NCI-H1930 (cell line): Measurements from ENCODE around the gene DPYSL4.

Experiments
- DNase-seq, 2 experiments: peaks; one replicate each; lab custom pipeline; 2025; lab: John Stamatoyannopoulos, UW

Gene DPYSL4

DNA sequence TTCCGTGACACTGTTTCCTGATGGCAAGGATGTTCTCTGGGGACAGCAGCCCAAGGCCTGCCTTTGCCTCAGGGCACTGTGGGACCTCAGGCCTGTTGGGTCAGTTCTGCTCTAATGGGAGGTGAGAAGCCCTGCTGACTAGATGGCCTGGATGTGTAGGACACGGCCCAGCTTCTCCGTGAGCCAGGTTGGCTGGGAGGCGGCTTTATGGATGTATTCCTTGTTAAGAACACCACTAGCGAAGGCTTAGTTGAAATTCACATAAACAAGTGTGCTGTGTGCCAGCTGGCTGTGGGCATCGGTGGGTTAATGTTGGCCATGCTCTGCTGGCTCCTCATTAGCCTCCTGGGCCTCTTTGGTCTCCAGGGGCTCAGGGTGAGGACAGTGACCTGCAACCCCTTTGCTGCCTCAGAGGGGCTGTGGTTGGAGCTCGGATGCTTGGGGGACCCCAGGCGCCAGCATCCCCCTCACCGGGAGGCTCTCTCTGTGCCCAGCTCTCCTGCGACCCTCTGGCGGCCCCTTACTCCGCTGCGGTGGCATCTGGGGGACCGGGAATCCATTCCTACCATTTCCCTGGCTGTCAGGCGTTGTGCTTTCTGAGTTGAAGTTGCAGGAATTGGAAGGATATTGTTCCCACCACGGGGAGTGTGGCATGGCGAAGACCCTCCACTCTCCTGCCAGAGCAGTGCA, 22.8 kb upstream of the DPYSL4 start:
- no peak for DNase-seq

DNA sequence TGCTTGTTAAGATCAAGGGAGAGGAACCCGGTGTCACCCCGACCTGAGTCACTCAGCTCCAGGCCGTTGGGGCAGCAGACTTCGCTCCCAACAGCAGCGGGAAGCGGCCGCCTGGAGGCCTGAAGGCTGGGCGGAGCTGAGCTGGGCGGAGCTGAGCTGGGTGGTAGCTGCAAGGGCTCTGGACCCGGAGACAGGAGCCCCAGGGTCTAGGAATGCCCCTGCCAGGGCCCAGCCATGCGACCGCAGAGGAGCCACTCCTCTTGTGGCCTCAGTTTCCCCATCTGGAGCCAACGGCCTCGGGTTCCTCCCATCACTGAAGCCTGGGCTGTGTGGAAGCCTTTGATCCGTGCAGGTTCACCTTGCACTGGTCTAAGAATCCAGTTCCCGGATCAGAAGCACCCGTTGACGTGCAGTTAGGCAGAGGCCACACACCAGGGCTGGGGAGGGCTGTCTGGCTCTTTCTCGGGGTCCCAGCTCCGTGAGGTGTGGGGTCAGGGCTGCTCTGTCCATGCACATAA, 21.9 kb upstream of the DPYSL4 start:
- no peak for DNase-seq

DNA sequence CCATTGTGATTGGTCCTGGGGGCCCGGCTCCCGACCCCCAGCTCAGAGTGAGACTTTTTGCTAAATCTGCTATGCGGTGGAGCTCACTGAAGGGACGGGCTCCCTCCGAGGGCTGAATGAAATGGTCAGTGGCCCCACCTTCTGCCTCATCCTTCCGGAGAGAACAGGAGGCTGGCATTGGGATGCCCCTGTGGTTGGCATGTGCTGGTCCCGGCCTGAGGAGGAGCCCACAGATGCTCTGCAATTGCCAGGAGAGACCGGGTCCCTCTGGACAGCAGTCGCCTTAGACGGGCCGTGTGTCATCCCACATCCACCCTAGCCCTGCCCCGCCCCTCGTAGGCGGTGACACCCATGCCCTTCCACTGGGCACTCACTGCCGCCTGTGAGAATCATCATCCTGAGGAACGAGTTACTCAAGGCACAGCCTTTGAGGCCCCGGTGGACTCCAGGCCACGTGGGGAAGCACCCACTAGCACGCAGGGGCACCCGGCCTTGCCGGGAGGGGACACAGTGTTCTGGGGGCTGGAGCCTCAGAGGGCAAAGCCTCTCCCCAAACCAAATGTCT, 21.2 kb upstream of the DPYSL4 start:
- DNase-seq = no peak

DNA sequence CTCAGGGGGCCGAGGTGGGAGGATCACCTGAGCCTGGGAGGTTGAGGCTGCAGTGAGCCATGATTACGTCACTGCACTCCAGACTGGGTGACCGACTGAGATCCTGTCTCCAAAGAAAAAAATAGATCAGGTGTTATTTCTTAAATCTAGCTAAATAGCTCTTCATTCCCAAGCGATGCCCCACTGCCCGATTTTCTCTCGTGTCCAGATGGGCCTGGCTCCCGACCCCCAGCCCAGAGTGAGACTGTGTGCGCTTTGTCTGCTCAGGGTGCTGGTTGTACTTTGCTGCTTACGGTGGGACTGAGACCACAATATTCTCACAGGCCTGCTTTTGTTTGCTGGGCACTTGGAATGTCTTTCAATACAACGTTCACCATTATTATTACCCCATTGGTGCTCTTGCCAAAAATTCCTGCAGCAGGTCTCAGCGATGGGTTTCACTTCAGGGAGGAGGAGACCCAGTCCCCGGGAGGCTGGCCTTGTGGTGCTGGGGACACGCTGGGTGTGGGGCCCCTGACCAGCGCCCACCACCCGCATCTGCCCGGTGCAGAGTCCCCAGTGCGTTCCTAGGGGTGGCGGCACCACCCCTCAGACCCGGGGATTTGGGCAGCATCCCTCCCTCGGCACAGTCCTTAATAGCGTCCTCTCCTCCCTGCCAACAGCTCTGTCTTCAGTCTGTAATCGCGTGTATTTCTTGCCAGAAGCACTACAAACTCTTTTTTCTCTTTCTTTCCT, 20.4 kb upstream of the DPYSL4 start:
- no peak for DNase-seq

DNA sequence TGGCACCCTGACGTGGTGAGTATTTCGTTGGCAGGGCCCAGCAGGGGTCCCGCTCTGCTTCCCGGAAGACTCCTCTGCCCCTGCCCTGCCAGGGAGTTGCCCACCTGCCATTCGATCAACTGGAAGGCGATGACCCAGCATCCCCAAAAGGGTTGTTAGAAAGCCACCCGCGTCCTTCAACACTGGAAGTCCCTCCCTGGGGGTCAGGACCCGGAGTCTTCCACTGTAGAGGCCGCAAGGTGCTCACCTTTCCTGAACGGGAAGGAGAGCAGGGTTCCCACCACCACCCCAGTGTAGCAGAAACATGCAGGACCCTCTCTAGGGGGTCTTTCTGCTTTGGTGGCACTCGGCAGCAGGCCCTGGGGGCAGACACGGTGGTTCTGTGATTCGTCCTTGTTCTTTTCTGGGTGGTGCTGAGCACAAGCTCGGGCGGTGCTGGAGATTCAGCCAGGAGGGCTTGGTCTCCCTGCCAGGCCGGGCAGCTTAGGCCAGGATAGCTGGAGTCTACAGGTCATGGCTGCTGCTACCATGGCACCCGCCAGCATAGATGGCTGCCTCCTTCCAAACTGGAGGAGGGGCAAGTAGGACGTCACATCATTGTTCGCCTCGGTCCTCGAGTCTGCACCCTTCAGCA, 19.6 kb upstream of the DPYSL4 start:
- no peak for DNase-seq

DNA sequence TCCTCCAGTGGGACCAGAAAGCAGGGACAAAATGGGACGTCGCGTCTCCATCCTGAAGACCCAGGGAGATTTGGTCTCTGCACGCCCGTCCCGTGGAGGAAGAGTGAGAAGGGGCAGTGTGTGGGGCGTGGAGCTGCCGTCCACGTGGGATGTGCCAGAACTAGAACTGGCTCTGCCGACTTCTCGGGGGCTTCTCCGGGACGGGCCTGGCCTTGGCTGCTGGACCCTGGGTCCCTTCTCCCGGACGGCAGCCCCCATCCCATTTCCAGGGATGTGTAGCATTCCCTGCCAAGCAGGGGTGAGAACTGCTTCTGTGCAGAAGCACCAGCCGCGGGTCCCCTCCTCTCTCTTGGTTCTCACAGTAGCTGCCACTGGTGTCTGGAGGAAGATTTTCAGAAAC, 18.8 kb upstream of the DPYSL4 start:
- DNase-seq = no peak

DNA sequence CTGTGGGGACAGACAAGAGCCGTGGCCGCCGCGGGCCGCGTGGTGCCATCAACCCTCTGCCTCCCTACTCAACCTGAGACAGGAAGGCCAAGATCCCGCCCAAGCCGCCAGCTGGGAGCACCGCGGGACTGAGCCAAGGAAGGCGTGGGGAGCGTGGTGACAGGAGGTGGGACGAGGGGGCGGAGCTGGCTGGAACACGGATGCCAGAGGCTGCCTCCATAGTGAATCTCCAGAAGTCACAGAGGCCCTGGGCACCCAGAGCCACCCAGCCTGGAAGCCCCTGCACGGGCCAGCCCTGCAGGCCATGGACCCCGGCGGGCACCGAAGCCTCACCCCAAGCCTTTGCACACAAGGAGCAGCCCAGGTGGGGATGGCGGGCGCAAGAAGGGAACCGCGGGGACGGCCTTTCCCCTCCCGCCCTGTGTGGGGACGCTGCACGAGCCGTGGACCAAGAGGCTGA, 18.1 kb upstream of the DPYSL4 start:
- no peak for DNase-seq

DNA sequence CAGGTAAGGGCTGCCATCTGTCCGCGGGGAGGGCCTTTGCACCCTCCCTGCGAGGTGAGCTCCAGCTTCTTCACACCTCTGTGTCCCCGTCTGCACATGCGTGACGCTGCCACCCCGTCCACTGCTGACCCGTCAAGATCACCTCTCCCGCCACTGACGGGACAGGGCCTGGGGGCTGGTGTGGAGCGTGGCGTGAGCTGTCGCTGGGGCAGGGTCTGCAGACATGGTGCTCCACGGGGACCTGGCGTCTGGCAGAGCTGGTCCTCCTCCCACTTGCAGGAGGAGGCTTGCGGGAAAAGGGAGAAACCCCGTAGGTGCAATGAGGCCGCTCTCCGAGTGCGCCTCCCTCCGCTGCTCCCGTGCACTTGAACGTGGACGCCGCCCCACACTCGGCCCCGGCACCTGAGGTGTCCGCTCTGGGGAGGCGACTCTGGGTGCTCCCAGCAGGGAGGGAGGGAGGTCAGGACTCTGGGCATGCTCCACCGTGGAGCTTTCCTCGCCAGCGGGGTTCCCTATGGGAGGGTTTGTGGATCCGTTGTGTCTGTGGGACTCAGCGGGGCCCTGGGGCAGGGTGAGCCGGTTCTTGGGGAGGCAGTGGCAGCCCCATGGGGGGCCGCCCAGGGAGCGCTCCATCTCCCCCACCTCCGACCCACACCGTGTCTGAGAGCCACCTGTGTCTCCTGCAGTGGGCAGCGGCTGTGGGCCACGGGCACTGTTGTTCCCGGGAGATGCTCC, 17.6 kb upstream of the DPYSL4 start:
- DNase-seq = no peak

DNA sequence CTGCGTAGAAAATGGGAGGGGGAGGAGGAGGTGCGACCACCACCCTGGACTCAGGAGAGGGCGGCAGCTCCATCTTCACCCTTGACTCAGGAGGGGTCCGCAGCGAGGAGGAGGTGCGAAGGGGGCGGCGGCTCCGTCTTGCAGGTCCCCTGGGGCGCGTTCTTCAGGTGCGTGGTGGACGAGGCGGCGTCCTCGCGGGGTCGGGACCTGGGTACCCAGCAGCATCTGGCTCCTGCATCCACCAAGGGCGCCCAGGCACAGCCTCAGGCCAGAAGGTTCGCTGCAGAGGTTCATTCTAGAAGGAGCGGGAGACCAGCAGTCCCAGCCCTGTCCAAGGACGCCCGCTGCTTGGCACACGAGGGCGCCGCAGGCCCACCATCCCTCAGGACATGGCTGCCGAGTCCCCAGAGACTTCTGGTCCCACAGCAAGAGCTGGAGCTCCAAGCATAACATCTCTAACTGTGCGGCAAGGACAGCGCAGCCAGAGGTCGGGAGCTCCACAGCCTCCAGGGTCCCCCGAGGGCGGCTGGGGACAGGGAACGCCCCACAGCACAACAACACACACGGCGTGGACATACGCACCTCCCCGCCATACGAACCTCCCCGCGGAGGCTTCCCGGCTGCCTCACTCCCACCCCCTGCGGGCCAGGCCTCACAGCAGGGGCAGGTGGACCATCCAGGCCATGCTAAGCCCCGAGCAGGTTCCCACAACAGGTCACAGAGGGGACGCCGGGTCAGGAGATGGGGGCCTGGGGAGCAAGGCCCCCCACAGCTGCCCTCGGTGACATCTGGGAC, 16.8 kb upstream of the DPYSL4 start:
- no peak for DNase-seq

DNA sequence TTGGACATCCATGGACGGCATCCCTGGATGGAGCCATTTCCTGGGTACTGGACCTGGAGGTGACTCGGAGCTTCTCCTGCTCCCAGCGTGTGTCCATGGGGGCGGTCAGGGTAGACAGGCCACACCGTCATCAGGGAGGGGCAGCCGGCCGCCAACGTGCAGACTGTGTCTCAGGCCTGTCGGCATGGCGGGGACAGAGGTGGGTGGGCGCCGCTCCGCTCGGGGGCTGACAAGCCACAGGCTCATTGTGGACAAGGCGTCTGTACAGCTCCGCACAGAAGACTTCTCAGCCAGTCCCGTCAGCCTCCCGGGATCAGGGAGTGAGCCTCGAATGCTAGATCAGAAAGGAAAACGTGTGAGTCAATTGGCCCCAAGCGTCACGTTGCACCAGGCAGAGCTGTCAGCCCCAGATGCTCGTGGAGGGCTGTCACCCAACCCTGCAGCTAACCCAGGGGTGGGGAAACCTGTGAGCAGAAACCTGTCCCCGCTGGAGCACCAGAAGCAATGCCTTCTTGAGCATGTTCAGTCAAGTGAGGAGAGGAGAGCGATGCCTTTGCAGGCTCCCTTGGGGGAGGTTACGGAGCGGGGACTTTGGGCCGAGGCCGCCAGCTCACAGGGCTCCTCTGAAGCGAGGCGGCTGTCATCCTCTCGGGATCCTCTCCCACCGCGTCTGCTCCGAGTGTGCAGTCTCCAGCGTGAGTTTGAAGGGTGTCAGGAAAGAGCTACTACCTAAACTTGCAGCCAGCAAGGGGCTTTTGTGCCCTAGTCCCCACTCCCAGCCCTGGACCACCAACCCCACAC, 16.0 kb upstream of the DPYSL4 start:
- DNase-seq = no peak

DNA sequence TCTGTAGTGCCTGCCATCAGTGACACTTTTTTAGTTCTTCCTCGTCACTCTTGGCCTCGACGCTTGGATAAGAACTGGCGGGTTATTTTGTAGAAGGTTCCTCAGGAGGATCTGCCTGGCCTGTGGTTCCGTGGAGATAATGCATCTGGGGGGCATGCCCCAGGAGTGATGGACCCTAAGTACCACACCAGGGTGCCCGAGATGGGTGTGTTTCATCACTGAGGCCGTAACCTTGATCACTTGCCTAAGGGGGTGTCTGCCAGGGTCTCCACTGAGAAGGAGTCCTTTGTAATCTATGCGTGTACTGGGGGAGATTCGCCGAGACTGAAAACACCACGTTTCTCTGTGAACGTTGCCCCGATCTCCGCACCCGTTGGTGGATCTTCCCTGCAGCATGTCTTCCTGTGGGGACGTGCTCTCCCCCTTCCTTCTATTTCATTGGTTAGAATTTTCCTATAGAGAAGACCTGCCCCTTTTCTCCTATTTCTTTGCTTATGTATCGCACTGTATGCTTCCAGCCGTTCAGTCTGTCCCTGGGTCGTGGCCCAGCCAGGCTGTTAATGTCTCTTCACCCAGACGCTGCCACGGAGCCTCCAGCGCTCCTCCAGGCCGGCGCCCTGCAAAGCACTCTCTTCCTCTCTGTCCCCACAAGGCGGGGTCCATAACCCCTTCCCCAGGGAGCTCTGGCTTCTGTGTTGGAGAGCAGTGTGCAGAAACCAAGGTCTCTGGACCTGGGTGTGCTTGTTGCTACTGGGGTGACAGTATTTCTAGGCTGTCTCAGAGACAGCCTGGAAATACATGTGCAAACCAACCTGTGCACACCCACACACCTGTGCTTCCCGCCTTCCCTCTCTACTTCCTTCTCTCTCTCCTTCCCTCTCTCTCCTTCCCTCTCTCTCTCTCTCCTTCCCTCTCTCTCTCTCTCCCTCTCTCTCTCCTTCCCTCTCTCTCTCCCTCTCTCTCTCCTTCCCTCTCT, 14.4 kb upstream of the DPYSL4 start:
- DNase-seq = peak in 1 of 2 experiments; percentile 4

DNA sequence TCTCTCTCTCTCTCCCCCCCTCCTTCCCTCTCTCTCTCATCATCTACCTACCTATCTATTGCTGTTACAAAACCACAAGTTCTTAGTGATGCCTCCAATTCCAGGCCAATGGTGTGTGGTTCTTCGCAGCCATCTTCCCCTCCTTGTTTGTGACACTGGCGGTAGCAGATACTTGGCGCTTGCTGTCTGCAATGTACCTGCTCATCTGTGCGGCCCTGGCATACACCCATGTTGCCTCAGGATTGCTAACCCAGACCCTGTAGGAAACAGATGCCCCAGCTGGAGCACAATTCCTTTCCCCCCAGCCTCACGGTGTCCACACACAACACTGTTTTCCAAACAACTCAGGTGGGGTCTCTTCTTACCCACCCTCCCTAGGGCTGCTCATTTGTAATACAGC, 13.6 kb upstream of the DPYSL4 start:
- DNase-seq = no peak

DNA sequence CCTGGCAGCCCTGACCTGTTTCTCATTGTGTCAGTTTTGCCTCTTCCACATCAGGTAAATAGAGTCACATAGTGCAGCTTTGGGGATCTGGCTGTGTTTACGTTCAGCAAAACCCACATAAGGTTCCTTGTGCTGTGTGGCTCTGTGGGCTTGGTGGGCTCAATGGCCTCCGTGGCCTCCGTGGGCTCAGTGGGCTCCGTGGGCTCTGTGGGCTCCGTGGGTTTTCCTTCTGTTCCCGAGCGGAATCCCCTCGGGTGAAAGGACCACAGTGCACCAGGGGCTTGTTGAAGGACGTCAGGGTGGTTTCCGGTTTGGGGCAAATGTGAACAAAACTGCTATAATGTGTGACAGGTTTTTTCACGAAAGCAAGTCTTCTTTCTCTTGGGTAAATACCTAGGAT, 12.5 kb upstream of the DPYSL4 start:
- no peak for DNase-seq

DNA sequence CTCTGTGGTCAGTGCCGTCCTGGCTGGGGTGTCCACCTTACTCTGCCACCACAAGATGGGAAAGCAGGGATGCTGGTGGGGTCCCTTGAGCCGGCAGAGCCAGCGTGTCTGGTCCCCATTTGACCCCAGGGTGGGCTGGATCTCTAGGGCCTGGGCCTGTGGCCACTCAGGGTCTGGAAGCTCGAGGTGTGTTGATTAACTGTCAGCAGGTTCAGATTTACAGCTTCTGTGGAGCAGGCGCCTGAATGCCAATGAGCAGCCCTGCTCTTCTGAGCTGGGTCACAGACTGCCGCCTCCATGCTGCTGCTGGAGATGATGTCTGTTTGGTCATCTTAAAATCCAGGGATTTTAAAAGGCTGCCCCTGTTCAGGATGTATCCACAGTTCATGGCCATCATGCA, 11.3 kb upstream of the DPYSL4 start:
- no peak for DNase-seq

DNA sequence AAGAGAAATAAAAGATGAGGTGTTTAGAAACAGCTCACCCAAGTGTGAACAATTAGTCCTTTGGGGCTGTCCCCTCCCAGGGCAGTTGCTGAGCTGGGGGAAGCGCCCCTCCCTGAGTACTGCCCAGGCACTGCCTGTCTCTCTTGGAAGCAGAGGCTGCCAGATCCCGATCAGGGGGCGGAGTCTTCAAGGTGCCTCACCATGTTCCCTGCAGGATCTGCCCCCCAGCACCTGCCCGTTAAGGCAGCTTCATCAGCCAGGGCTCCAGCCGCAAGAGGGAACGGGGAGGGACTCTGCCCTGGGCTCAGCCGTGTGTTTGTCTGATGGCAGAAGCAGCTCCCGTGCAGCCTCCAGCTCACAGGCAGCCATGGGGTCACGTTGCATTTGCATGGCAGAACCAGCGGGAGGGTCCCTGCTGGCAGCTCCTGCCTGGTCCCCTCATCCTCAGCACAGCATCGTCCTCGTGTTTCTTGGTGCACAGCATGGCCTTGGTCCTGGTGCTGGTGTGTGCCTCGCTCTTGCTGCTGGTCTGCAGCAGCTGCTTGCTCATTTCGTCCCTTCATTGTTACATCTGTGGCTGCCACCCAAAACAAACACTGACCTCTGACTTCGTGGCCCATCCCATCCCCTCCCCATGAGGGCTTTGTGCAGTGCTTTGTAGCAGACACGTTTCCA, 10.7 kb upstream of the DPYSL4 start:
- no peak for DNase-seq

DNA sequence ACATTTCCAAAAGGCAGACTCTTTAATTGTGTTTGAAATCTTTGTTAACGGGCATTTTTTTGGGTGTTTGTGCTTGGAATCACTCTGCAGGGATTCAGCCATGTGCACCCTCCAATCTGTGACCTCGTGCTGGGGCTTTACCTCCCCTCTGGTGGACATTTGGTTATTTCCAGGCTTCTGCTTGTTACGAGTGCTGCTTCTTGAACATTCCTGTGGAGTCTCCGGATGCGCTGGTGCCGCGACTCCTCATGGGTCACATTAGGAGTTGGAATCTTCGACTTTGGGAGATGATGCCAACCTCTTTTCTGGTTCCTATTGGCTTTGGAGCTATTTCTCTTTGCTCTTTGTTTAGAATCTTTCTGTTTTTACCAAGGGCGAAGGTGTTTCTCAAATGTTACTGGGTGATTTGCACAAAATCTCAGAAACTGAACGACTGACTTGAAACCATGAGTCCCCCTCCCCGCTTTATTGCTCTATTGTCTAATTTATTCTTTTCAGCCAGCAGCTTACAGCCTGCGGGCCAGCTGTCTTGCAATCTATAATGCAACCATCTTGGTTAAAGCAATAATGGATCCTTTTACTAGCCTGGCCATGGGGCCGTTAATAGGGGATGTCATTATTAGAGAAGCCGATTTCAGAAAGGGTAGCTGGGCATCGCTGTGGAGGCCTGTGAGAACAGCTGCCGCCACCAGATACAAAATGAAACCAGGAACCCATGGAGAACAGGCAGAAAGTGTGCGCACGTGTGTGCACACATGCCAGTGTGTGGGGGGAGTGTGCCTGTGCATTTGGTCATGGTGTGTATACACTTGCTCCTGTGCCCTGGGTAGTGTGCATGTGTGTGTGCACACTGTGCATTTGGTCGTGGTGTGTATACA, 9.9 kb upstream of the DPYSL4 start:
- no peak for DNase-seq

DNA sequence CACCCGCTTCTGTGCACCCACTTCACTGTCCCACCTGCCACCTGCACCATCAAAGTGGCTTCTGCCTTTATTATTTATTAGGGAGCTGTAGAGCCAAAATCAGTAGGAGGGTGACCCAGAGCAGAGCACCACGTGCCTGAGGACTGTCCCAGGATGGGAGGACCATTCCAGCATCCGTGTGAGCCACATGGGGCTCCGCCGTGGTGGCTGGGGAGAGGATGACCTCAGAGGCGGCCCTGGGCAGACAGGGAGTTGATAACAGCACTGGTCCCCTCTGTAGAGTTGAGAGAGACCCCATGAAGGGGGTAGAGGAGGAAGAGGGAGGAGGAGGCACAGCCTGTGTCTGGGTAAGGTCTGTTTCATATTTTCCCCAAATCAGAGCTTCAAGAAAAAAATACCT, 8.7 kb upstream of the DPYSL4 start:
- DNase-seq = no peak
